GM23338 (cell line): ENCODE measurements around the gene SUGCT.

Experiments used
- CREB1 ChIP-seq: fragments of 250-450 bp; sonication (Bioruptor Pico); IDR thresholded peaks from 2 replicates; pipeline ENCODE4 v1.5.0; 2020; ENCODE audit warnings: low read depth, mild to moderate bottlenecking, moderate library complexity
- EZH2 ChIP-seq: fragments of 200-600 bp; sonication (generic); IDR thresholded peaks from one replicate; pipeline ENCODE4 v1.8.0; 2017; ENCODE audit warnings: antibody characterized with exemption, mild to moderate bottlenecking, low read depth; ENCODE audit not compliant: unreplicated experiment
- EZH2phosphoT487 ChIP-seq: fragments of 200-600 bp; sonication (generic); IDR thresholded peaks from one replicate; pipeline ENCODE4 v1.8.1; 2018; ENCODE audit warnings: antibody characterized with exemption; ENCODE audit not compliant: unreplicated experiment
- JUNB ChIP-seq: IDR thresholded peaks from one replicate; pipeline ENCODE4 v1.6.1; 2016; ENCODE audit warnings: antibody characterized with exemption; ENCODE audit not compliant: unreplicated experiment
- NANOG ChIP-seq: IDR thresholded peaks from 2 replicates; pipeline ENCODE4 v1.6.1; 2016; ENCODE audit warnings: antibody characterized with exemption, borderline replicate concordance
- POLR2AphosphoS5 ChIP-seq: IDR thresholded peaks from 2 replicates; pipeline ENCODE4 v1.6.1; 2016; ENCODE audit warnings: antibody characterized with exemption, low read depth
- STAT1 ChIP-seq: IDR thresholded peaks from one replicate; pipeline ENCODE4 v1.6.1; 2016; ENCODE audit warnings: antibody characterized with exemption; ENCODE audit not compliant: unreplicated experiment
- ZNF331 ChIP-seq: fragments of 250-450 bp; sonication (Bioruptor Pico); IDR thresholded peaks from 2 replicates; pipeline ENCODE4 v1.5.0; 2020; ENCODE audit warnings: low read depth, mild to moderate bottlenecking, moderate library complexity
- TF ChIP-seq, protein P1 (sequence below), 2 experiments: fragments of 200-600 bp in 1 of 2; sonication (generic) in 1 of 2; conservative IDR thresholded peaks; 2 replicates each; pipeline versions ENCODE4 v1.5.1 to v1.6.1; 2016 to 2017; ENCODE audit warnings: antibody characterized with exemption in 2 of 2, low read depth in 2 of 2, mild to moderate bottlenecking in 2 of 2, moderate library complexity in 1 of 2
- TF ChIP-seq, protein P2 (sequence below): IDR thresholded peaks from one replicate; pipeline ENCODE4 v1.6.1; 2018; ENCODE audit warnings: antibody characterized with exemption; ENCODE audit not compliant: unreplicated experiment
- TF ChIP-seq, protein P3 (sequence below): IDR thresholded peaks from 2 replicates; pipeline ENCODE4 v1.6.1; 2016; ENCODE audit warnings: antibody characterized with exemption

DNA sequence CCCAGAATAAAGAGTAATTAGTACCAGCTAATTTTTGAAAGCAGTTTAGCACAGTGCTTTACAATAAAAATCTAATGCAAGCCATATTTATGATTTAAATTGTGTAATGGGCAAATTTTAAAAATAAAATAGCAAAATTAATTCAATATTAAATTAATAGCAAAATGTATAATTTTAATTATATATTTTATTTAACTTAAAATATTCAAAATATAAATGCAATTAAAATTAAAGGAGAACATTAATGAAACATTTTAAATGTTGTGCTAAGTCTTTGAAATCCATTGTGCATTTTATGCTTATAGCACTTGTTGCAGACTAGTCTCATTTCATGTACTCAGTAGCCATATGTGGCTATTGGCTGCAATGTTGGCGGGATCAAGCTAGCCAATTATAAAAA lies 367.6 kb downstream of the SUGCT start:
- no peak for TF ChIP-seq POLR2AphosphoS5
- TF ChIP-seq, protein P1, sequence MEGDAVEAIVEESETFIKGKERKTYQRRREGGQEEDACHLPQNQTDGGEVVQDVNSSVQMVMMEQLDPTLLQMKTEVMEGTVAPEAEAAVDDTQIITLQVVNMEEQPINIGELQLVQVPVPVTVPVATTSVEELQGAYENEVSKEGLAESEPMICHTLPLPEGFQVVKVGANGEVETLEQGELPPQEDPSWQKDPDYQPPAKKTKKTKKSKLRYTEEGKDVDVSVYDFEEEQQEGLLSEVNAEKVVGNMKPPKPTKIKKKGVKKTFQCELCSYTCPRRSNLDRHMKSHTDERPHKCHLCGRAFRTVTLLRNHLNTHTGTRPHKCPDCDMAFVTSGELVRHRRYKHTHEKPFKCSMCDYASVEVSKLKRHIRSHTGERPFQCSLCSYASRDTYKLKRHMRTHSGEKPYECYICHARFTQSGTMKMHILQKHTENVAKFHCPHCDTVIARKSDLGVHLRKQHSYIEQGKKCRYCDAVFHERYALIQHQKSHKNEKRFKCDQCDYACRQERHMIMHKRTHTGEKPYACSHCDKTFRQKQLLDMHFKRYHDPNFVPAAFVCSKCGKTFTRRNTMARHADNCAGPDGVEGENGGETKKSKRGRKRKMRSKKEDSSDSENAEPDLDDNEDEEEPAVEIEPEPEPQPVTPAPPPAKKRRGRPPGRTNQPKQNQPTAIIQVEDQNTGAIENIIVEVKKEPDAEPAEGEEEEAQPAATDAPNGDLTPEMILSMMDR (conservative IDR thresholded peaks at IDR 0.05; ENCODE audit: low read depth in 2 of 2) = no peak
- TF ChIP-seq JUNB = no peak
- TF ChIP-seq EZH2 = no peak
- TF ChIP-seq EZH2phosphoT487 = no peak
- no peak for TF ChIP-seq CREB1 (CRISPR knock-in tag)
- TF ChIP-seq, protein P2, sequence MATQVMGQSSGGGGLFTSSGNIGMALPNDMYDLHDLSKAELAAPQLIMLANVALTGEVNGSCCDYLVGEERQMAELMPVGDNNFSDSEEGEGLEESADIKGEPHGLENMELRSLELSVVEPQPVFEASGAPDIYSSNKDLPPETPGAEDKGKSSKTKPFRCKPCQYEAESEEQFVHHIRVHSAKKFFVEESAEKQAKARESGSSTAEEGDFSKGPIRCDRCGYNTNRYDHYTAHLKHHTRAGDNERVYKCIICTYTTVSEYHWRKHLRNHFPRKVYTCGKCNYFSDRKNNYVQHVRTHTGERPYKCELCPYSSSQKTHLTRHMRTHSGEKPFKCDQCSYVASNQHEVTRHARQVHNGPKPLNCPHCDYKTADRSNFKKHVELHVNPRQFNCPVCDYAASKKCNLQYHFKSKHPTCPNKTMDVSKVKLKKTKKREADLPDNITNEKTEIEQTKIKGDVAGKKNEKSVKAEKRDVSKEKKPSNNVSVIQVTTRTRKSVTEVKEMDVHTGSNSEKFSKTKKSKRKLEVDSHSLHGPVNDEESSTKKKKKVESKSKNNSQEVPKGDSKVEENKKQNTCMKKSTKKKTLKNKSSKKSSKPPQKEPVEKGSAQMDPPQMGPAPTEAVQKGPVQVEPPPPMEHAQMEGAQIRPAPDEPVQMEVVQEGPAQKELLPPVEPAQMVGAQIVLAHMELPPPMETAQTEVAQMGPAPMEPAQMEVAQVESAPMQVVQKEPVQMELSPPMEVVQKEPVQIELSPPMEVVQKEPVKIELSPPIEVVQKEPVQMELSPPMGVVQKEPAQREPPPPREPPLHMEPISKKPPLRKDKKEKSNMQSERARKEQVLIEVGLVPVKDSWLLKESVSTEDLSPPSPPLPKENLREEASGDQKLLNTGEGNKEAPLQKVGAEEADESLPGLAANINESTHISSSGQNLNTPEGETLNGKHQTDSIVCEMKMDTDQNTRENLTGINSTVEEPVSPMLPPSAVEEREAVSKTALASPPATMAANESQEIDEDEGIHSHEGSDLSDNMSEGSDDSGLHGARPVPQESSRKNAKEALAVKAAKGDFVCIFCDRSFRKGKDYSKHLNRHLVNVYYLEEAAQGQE = no peak
- TF ChIP-seq STAT1 = no peak
- no peak for TF ChIP-seq ZNF331
- no peak for TF ChIP-seq NANOG
- TF ChIP-seq, protein P3, sequence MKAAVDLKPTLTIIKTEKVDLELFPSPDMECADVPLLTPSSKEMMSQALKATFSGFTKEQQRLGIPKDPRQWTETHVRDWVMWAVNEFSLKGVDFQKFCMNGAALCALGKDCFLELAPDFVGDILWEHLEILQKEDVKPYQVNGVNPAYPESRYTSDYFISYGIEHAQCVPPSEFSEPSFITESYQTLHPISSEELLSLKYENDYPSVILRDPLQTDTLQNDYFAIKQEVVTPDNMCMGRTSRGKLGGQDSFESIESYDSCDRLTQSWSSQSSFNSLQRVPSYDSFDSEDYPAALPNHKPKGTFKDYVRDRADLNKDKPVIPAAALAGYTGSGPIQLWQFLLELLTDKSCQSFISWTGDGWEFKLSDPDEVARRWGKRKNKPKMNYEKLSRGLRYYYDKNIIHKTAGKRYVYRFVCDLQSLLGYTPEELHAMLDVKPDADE = no peak
